ENCODE data around the gene HMGB2.

GRCh38 chr4:173346074-173346473, 11.9 kb upstream of the HMGB2 start:
- no peak for TF ChIP-seq GATA2 (IDR thresholded peaks at IDR 0.05; ENCODE audit: low read depth, low read length)
- TF ChIP-seq GATA3 (IDR thresholded peaks at IDR 0.05; ENCODE audit: low read depth, low read length): no peak

Data from SH-SY5Y (cell line).